B cell (primary cell): ENCODE data around the gene AMZ1. TPM values are rescaled to one million over a fixed set of nuclear protein-coding genes. Genes with fewer than 3 reads are reported as not detected.

ENCODE experiments used
- ATAC-seq: fragments of 200-7000 bp; cut with Tn5 transposase; one replicate; pipeline ENCODE4 v1.10.0; 2021; ENCODE audit warnings: low read depth, mild to moderate bottlenecking, moderate number of reproducible peaks, moderate library complexity
- CTCF ChIA-PET: fragments of 350-600 bp; sonication (Branson Sonifier 250); formaldehyde crosslinking; loops from one replicate; lab custom pipeline; 2021; ENCODE audit warnings: antibody characterized with exemption, inconsistent platforms; lab: Charles Lee
- POLR2A ChIA-PET: fragments of 350-600 bp; sonication (Branson Sonifier 250); formaldehyde crosslinking; loops from one replicate; lab custom pipeline; 2021; ENCODE audit warnings: antibody characterized with exemption; lab: Charles Lee
- DNase-seq: peaks from one replicate; pipeline ENCODE4 v3.0.0; 2013
- H2AFZ ChIP-seq: 2 replicates; pipeline ENCODE4 v1.6.1; 2012; ENCODE audit warnings: mild to moderate bottlenecking, low read depth, low read length; ENCODE audit not compliant: insufficient read depth, poor library complexity, severe bottlenecking
- H3K27ac ChIP-seq, 2 donors: 1 replicate in 1 of 2; 2 replicates in 1 of 2; pipeline ENCODE4 v1.5.1; 2012 to 2013; ENCODE audit warnings: low read length in 2 of 2, mild to moderate bottlenecking in 2 of 2, moderate library complexity in 1 of 2
- H3K27me3 ChIP-seq, 4 experiments: fragments of 200-600 bp in 1 of 4; sonication (generic) in 1 of 4; replicated peaks in 1 of 4; 1 replicate in 2 of 4; 2 replicates in 2 of 4; pipeline versions ENCODE4 v1.6.1 to v1.7.0; 2013 to 2016; ENCODE audit warnings: low read length in 3 of 4, mild to moderate bottlenecking in 2 of 4, mixed read lengths in 1 of 4, moderate library complexity in 1 of 4; ENCODE audit not compliant: insufficient read depth in 4 of 4, control insufficient read depth in 3 of 4; ENCODE audit errors: control extremely low read depth in 1 of 4
- H3K36me3 ChIP-seq, 2 experiments: replicated peaks in 1 of 2; 1 replicate in 1 of 2; 2 replicates in 1 of 2; pipeline versions ENCODE4 v1.6.1 to v1.7.1; 2013; ENCODE audit warnings: low read length in 1 of 2; ENCODE audit not compliant: insufficient read depth in 2 of 2, control insufficient read depth in 1 of 2; ENCODE audit errors: control extremely low read depth in 1 of 2, extremely low read depth in 1 of 2
- H3K4me1 ChIP-seq, 2 donors: fragments of 200-600 bp in 1 of 2; sonication (generic) in 1 of 2; 1 replicate in 1 of 2; 2 replicates in 1 of 2; pipeline versions ENCODE4 v1.5.1 to v1.6.1; 2013 to 2017; ENCODE audit warnings: low read length in 2 of 2; ENCODE audit not compliant: control insufficient read depth in 2 of 2, insufficient read depth in 2 of 2
- H3K4me2 ChIP-seq: replicated peaks from 2 replicates; pipeline ENCODE3; 2012; ENCODE audit warnings: mild to moderate bottlenecking, low read depth, low read length; ENCODE audit not compliant: poor library complexity, severe bottlenecking
- H3K4me3 ChIP-seq, 5 experiments: fragments of 200-600 bp in 1 of 5; sonication (generic) in 1 of 5; 1 replicate in 3 of 5; 2 replicates in 2 of 5; pipeline versions ENCODE4 v1.5.1 to v1.7.0; 2011 to 2016; ENCODE audit warnings: low read length in 4 of 5, mild to moderate bottlenecking in 4 of 5, low read depth in 2 of 5, control low read depth in 1 of 5, moderate library complexity in 1 of 5; ENCODE audit not compliant: insufficient read depth in 1 of 5; ENCODE audit errors: control extremely low read depth in 1 of 5, extremely low read depth in 1 of 5
- H3K79me2 ChIP-seq: fragments of 200-600 bp; sonication (generic); one replicate; pipeline ENCODE4 v1.6.0; 2016; ENCODE audit warnings: low read length; ENCODE audit not compliant: control insufficient read depth, insufficient read depth
- H3K9ac ChIP-seq: fragments of 200-600 bp; sonication (generic); 2 replicates; pipeline ENCODE4 v1.6.1; 2017; ENCODE audit warnings: mild to moderate bottlenecking, low read length, moderate library complexity
- H3K9me3 ChIP-seq, 3 donors: one replicate each; pipeline versions ENCODE4 v1.6.1 to v1.7.1; 2013; ENCODE audit warnings: low read length in 2 of 3; ENCODE audit not compliant: control insufficient read depth in 2 of 3, insufficient read depth in 1 of 3; ENCODE audit errors: control extremely low read depth in 1 of 3
- H4K20me1 ChIP-seq: 2 replicates; pipeline ENCODE4 v1.6.0; 2012; ENCODE audit warnings: mild to moderate bottlenecking, low read length; ENCODE audit not compliant: insufficient read depth, control insufficient read depth, poor library complexity, severe bottlenecking
- H3K27ac Mint-ChIP-seq: one replicate; pipeline ENCODE4 v1.8.0; 2021; ENCODE audit warnings: mixed read lengths
- H3K27me3 Mint-ChIP-seq: one replicate; pipeline ENCODE4 v1.8.0; 2021; ENCODE audit warnings: mixed read lengths
- H3K4me1 Mint-ChIP-seq: one replicate; pipeline ENCODE4 v1.8.0; 2021; ENCODE audit warnings: mixed read lengths
- H3K4me3 Mint-ChIP-seq: one replicate; pipeline ENCODE4 v1.8.0; 2021; ENCODE audit warnings: mixed read lengths
- H3K9me3 Mint-ChIP-seq: one replicate; pipeline ENCODE4 v1.8.0; 2022; ENCODE audit warnings: mixed read lengths; ENCODE audit not compliant: insufficient read depth
- EZH2 ChIP-seq: IDR thresholded peaks from 2 replicates; pipeline ENCODE4 v1.6.1; 2012; ENCODE audit warnings: borderline replicate concordance, low read depth, mild to moderate bottlenecking, moderate library complexity, low read length; ENCODE audit not compliant: insufficient read depth, poor library complexity, severe bottlenecking
- WGBS: methylation state at CpG from one replicate; pipeline ENCODE4 v1.1.5; 2013; ENCODE audit warnings: missing lambda C conversion rate; ENCODE audit not compliant: insufficient coverage; 5-methylcytosine and 5-hydroxymethylcytosine counted together
- intact Hi-C: fragments of 100-400 bp; cut with micrococcal nuclease; formaldehyde crosslinking; loops from one replicate; pipeline ENCODE4 v1.10.0; 2022
- polyA plus RNA-seq: library from polyadenylated mRNA; depleted of rRNA; stranded (reverse); fragments of >200 nt; gene quantifications from 2 replicates; pipeline ENCODE4 v1.2.3, GENCODE V29; 2012
- total RNA-seq, 2 donors: library from RNA; stranded (reverse); fragments of 120-200 nt in 1 of 2; gene quantifications; 1 replicate in 1 of 2; 2 replicates in 1 of 2; pipeline versions ENCODE4 v1.2.3 to v1.2.4, GENCODE V29; 2013 to 2022
- TF ChIP-seq, protein P1 (sequence below): fragments of 200-600 bp; IDR thresholded peaks from one replicate; pipeline ENCODE4 v1.8.0; 2022; ENCODE audit warnings: antibody characterized with exemption, mild to moderate bottlenecking

The AMZ1 gene
- total and polyA plus RNA-seq, 2 donors (not counting 1 experiment from before 2014, with no cell fraction given): 0.73 to 13.2 TPM

DNA sequence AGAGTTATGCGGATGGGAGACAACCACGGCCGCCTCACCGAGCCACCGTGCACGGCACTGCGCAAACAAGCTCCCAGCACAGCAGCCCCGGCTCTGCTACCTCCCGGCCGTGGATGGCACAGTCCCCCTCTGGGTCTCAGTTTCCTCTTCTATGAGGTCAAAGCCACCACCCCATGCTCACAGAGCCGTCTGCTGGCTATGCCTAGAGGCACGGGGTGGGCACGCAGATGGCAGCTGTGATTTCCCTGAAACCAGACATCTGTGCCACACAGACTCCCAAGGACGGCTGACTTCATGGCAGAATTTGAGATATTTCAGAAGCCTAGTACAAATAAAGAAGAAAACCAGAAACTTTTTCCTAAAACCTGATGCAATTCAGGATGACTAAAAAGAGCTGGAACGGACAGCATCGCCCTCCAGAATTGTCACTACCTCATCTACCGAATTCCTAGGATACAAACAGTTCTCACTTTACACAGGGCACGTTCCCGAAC, 73.2 kb downstream of the AMZ1 start:
- DNase-seq (no peak), ATAC-seq (no peak)
- Histone ChIP-seq H3K9me3 (no peaks in the 10 kb centered on the region), H3K9ac (no peak overlapping the region), H3K36me3 (peaks cover 0 to 28% of the 10 kb centered on the region in 2 experiments), H4K20me1 (peaks cover 20% of the 10 kb centered on the region), H2AFZ (no peak overlapping the region), H3K4me2 (no peak overlapping the region), H3K79me2 (peaks cover 38% of the 10 kb centered on the region), H3K27ac (no peak overlapping the region), H3K27me3 (no peaks in the 10 kb centered on the region), H3K4me3 (no peak overlapping the region), H3K4me1 (peaks cover 7 to 10% of the 10 kb centered on the region in 2 donors)
- no peak overlapping the region for H3K4me3 Mint-ChIP-seq
- H3K4me1 Mint-ChIP-seq: peaks cover 35% of the 10 kb centered on the region
- POLR2A ChIA-PET: no interaction called here
- intact Hi-C loops: no loop called here
- WGBS: 94% methylated on average over 18 of the region's 19 CpGs
- no peak overlapping the region for H3K27ac Mint-ChIP-seq
- CTCF ChIA-PET: interaction anchor here (0.6 to 1.3 kb wide), 2 partner anchors 9 to 1135 kb away, joined by 3 to 4 read pairs; no protein-coding TSS in a partner anchor
- TF ChIP-seq, protein P1, sequence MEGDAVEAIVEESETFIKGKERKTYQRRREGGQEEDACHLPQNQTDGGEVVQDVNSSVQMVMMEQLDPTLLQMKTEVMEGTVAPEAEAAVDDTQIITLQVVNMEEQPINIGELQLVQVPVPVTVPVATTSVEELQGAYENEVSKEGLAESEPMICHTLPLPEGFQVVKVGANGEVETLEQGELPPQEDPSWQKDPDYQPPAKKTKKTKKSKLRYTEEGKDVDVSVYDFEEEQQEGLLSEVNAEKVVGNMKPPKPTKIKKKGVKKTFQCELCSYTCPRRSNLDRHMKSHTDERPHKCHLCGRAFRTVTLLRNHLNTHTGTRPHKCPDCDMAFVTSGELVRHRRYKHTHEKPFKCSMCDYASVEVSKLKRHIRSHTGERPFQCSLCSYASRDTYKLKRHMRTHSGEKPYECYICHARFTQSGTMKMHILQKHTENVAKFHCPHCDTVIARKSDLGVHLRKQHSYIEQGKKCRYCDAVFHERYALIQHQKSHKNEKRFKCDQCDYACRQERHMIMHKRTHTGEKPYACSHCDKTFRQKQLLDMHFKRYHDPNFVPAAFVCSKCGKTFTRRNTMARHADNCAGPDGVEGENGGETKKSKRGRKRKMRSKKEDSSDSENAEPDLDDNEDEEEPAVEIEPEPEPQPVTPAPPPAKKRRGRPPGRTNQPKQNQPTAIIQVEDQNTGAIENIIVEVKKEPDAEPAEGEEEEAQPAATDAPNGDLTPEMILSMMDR: no peak
- no peak for TF ChIP-seq EZH2
- no peaks in the 10 kb centered on the region for H3K27me3 Mint-ChIP-seq
- H3K9me3 Mint-ChIP-seq: no peaks in the 10 kb centered on the region

DNA sequence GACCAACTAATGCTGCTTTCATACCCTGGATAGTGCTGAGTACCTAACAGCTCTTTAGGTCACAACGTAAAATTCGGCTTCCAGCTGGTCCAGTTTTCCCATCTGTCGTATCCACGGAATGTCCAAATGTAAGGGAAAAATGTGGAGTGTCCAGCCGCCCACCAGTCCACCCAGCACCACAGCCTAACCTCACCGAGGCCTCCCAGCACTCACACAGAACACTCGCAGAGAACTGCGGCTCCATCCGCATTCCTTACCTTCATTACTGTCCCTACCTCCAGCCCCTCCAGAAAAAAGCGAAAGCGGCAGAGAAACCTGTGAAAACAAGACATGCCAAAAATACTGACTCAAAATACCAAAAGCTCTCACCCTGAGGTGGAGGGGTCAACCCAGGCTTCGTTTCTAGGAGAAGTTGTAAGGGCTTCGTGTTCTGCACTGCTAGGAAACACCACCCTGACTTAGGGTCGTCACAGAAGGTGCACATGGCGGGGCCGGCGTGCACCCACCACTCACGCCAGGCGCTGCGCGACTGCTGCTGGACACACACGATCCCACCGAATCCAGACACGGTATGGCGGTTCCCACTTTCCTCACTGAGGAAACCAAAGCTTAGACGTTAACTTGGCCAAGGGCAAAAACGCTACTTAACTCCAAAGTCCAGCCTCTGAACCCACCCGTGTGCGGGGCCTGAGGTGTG, 73.9 kb downstream of the AMZ1 start:
- Mint-ChIP-seq H3K4me1 (peaks cover 32% of the 10 kb centered on the region), H3K4me3 (no peak overlapping the region), H3K27ac (no peak overlapping the region), H3K27me3 (no peaks in the 10 kb centered on the region), H3K9me3 (no peaks in the 10 kb centered on the region)
- H3K79me2 ChIP-seq: peaks cover 41% of the 10 kb centered on the region
- no peak overlapping the region for H3K4me2 ChIP-seq
- no peak for DNase-seq
- ATAC-seq: no peak
- CTCF ChIA-PET: interaction anchor here (0.9 to 1.3 kb wide), 2 partner anchors 8 to 37 kb away, joined by 3 to 4 read pairs; no protein-coding TSS in a partner anchor
- 94% methylated on average over 22 of the region's 29 CpGs for WGBS
- no peak overlapping the region for H2AFZ ChIP-seq
- H3K9me3 ChIP-seq: no peaks in the 10 kb centered on the region
- H3K4me1 ChIP-seq: peaks cover 7 to 10% of the 10 kb centered on the region in 2 donors
- H4K20me1 ChIP-seq: peaks cover 20% of the 10 kb centered on the region
- TF ChIP-seq, protein P1: no peak
- no peak for TF ChIP-seq EZH2
- POLR2A ChIA-PET: no interaction called here
- H3K4me3 ChIP-seq: no peak overlapping the region
- no peaks in the 10 kb centered on the region for H3K27me3 ChIP-seq
- no peak overlapping the region for H3K9ac ChIP-seq
- H3K27ac ChIP-seq: no peak overlapping the region
- H3K36me3 ChIP-seq: peaks cover 0 to 23% of the 10 kb centered on the region in 2 experiments
- intact Hi-C loops: no loop called here
